Activated naive CD4-positive, alpha-beta T cell treated with anti-CD3 and anti-CD28 coated beads, Interleukin-2, amount 50 U/mL, for 24 hours (primary cell): ENCODE measurements around the gene UTRN.
A peak's percentile ranks its signal among the peaks of the same experiment; 100 is the strongest.

ENCODE experiments used
- H3K27ac Mint-ChIP-seq: one replicate; pipeline ENCODE4 v1.8.0; 2021; ENCODE audit warnings: mild to moderate bottlenecking, mixed read lengths
- H3K27me3 Mint-ChIP-seq: one replicate; pipeline ENCODE4 v1.8.0; 2021; ENCODE audit warnings: mixed read lengths
- H3K36me3 Mint-ChIP-seq: one replicate; pipeline ENCODE4 v1.8.0; 2021; ENCODE audit warnings: mixed read lengths
- H3K4me1 Mint-ChIP-seq: one replicate; pipeline ENCODE4 v1.8.0; 2021; ENCODE audit warnings: mixed read lengths
- H3K4me3 Mint-ChIP-seq: one replicate; pipeline ENCODE4 v1.8.0; 2021; ENCODE audit warnings: mild to moderate bottlenecking, mixed read lengths
- H3K9me3 Mint-ChIP-seq: one replicate; pipeline ENCODE4 v1.8.0; 2021; ENCODE audit warnings: mixed read lengths

UTRN gene

GRCh38 chr6:144295981-144296767 lies 11.0 kb downstream of the UTRN start:
- Mint-ChIP-seq H3K9me3 (no peaks in the 10 kb centered on the region), H3K4me1 (peaks cover 17% of the 10 kb centered on the region), H3K27me3 (no peaks in the 10 kb centered on the region)

GRCh38 chr6:144296973-144297372 lies 11.8 kb downstream of the UTRN start:
- Mint-ChIP-seq H3K27me3 (no peaks in the 10 kb centered on the region), H3K9me3 (no peaks in the 10 kb centered on the region), H3K4me3 (no peak overlapping the region), H3K4me1 (peaks cover 19% of the 10 kb centered on the region), H3K27ac (no peak overlapping the region), H3K36me3 (peaks cover 3% of the 10 kb centered on the region)

More at GRCh38 chr6:144295981-144296767, 11.0 kb downstream of the UTRN start:
- no peak overlapping the region for H3K27ac Mint-ChIP-seq
- H3K4me3 Mint-ChIP-seq: no peak overlapping the region
- peaks cover 3% of the 10 kb centered on the region for H3K36me3 Mint-ChIP-seq

GRCh38 chr6:144297511-144298100 lies 12.5 kb downstream of the UTRN start:
- no peaks in the 10 kb centered on the region for H3K9me3 Mint-ChIP-seq
- H3K4me1 Mint-ChIP-seq: peaks cover 20% of the 10 kb centered on the region
- no peak overlapping the region for H3K27ac Mint-ChIP-seq
- no peaks in the 10 kb centered on the region for H3K27me3 Mint-ChIP-seq
- H3K4me3 Mint-ChIP-seq: no peak overlapping the region
- H3K36me3 Mint-ChIP-seq: peaks cover 3% of the 10 kb centered on the region

GRCh38 chr6:144298194-144298593 lies 13.1 kb downstream of the UTRN start:
- H3K27me3 Mint-ChIP-seq: no peaks in the 10 kb centered on the region
- peaks cover 3% of the 10 kb centered on the region for H3K36me3 Mint-ChIP-seq
- H3K4me1 Mint-ChIP-seq: peaks cover 23% of the 10 kb centered on the region
- no peak overlapping the region for H3K4me3 Mint-ChIP-seq
- no peak overlapping the region for H3K27ac Mint-ChIP-seq
- H3K9me3 Mint-ChIP-seq: no peaks in the 10 kb centered on the region

- Mint-ChIP-seq H3K27ac (no peak overlapping the region), H3K4me3 (no peak overlapping the region), H3K4me1 (peaks cover 23% of the 10 kb centered on the region), H3K9me3 (no peaks in the 10 kb centered on the region), H3K27me3 (no peaks in the 10 kb centered on the region), H3K36me3 (peaks cover 3% of the 10 kb centered on the region)
Observed at GRCh38 chr6:144298916-144299315, 13.8 kb downstream of the UTRN start.

GRCh38 chr6:144302701-144303372 lies 17.7 kb downstream of the UTRN start:
- Mint-ChIP-seq H3K36me3 (no peaks in the 10 kb centered on the region), H3K4me1 (peaks cover 17% of the 10 kb centered on the region), H3K4me3 (no peak overlapping the region), H3K27ac (no peak overlapping the region), H3K9me3 (no peaks in the 10 kb centered on the region), H3K27me3 (no peaks in the 10 kb centered on the region)

- Mint-ChIP-seq H3K4me1 (peaks cover 12% of the 10 kb centered on the region), H3K36me3 (no peaks in the 10 kb centered on the region), H3K27ac (peak overlapping the region; percentile 71), H3K9me3 (no peaks in the 10 kb centered on the region), H3K4me3 (no peak overlapping the region), H3K27me3 (no peaks in the 10 kb centered on the region)
Observed at GRCh38 chr6:144304223-144304848, 19.2 kb downstream of the UTRN start.

- H3K27ac Mint-ChIP-seq: peak overlapping the region; percentile 21
- H3K4me1 Mint-ChIP-seq: peaks cover 12% of the 10 kb centered on the region
- H3K9me3 Mint-ChIP-seq: no peaks in the 10 kb centered on the region
- H3K27me3 Mint-ChIP-seq: no peaks in the 10 kb centered on the region
- H3K4me3 Mint-ChIP-seq: no peak overlapping the region
- no peaks in the 10 kb centered on the region for H3K36me3 Mint-ChIP-seq
Observed at GRCh38 chr6:144305567-144305966, 20.4 kb downstream of the UTRN start.

GRCh38 chr6:144305985-144306384 lies 20.9 kb downstream of the UTRN start:
- no peak overlapping the region for H3K27ac Mint-ChIP-seq
- peaks cover 12% of the 10 kb centered on the region for H3K4me1 Mint-ChIP-seq
- no peaks in the 10 kb centered on the region for H3K36me3 Mint-ChIP-seq
- H3K27me3 Mint-ChIP-seq: no peaks in the 10 kb centered on the region
- H3K4me3 Mint-ChIP-seq: peak overlapping the region; percentile 21
- H3K9me3 Mint-ChIP-seq: no peaks in the 10 kb centered on the region

GRCh38 chr6:144307880-144308279 lies 22.7 kb downstream of the UTRN start:
- peaks cover 8% of the 10 kb centered on the region for H3K4me1 Mint-ChIP-seq
- H3K27me3 Mint-ChIP-seq: no peaks in the 10 kb centered on the region
- H3K4me3 Mint-ChIP-seq: no peak overlapping the region
- no peaks in the 10 kb centered on the region for H3K9me3 Mint-ChIP-seq
- H3K27ac Mint-ChIP-seq: no peak overlapping the region
- no peaks in the 10 kb centered on the region for H3K36me3 Mint-ChIP-seq

- Mint-ChIP-seq H3K27me3 (no peaks in the 10 kb centered on the region), H3K36me3 (no peaks in the 10 kb centered on the region), H3K4me3 (no peak overlapping the region), H3K4me1 (peaks cover 6% of the 10 kb centered on the region), H3K27ac (no peak overlapping the region), H3K9me3 (no peaks in the 10 kb centered on the region)
Observed at GRCh38 chr6:144310765-144311164, 25.6 kb downstream of the UTRN start.

GRCh38 chr6:144311361-144311760 lies 26.2 kb downstream of the UTRN start:
- no peak overlapping the region for H3K4me3 Mint-ChIP-seq
- no peaks in the 10 kb centered on the region for H3K27me3 Mint-ChIP-seq
- H3K4me1 Mint-ChIP-seq: peaks cover 2% of the 10 kb centered on the region
- no peak overlapping the region for H3K27ac Mint-ChIP-seq
- H3K36me3 Mint-ChIP-seq: no peaks in the 10 kb centered on the region
- no peaks in the 10 kb centered on the region for H3K9me3 Mint-ChIP-seq

- Mint-ChIP-seq H3K4me3 (no peak overlapping the region), H3K4me1 (peaks cover 9% of the 10 kb centered on the region), H3K9me3 (no peaks in the 10 kb centered on the region), H3K36me3 (no peaks in the 10 kb centered on the region), H3K27me3 (no peaks in the 10 kb centered on the region), H3K27ac (no peak overlapping the region)
Observed at GRCh38 chr6:144314003-144314485, 28.9 kb downstream of the UTRN start.

- peaks cover 9% of the 10 kb centered on the region for H3K4me1 Mint-ChIP-seq
- H3K9me3 Mint-ChIP-seq: no peaks in the 10 kb centered on the region
- H3K36me3 Mint-ChIP-seq: no peaks in the 10 kb centered on the region
- H3K27me3 Mint-ChIP-seq: no peaks in the 10 kb centered on the region
- H3K4me3 Mint-ChIP-seq: no peak overlapping the region
- H3K27ac Mint-ChIP-seq: no peak overlapping the region
Observed at GRCh38 chr6:144314562-144314961, 29.4 kb downstream of the UTRN start.

GRCh38 chr6:144315226-144315980 lies 30.3 kb downstream of the UTRN start:
- Mint-ChIP-seq H3K27ac (no peak overlapping the region), H3K27me3 (no peaks in the 10 kb centered on the region), H3K36me3 (no peaks in the 10 kb centered on the region), H3K4me3 (no peak overlapping the region), H3K4me1 (peaks cover 10% of the 10 kb centered on the region), H3K9me3 (no peaks in the 10 kb centered on the region)
